Caco-2 (cell line): ENCODE results near the gene CCDC102A. TPM values are rescaled to one million over a fixed set of nuclear protein-coding genes. Genes with fewer than 3 reads are reported as not detected.

ENCODE experiments used
- BruUV-seq: library from RNA; stranded (reverse); fragments of 400-500 nt; replicated peaks from 2 replicates; lab custom pipeline; 2021; lab: Mats Ljungman, UMichigan
- CTCF ChIA-PET: fragments of 300-600 bp; sonication (Branson Sonifier 250); formaldehyde crosslinking; loops from one replicate; lab custom pipeline; 2022; ENCODE audit warnings: antibody characterized with exemption; lab: Charles Lee
- POLR2A ChIA-PET: fragments of 300-600 bp; sonication (Branson Sonifier 250); formaldehyde crosslinking; loops from one replicate; lab custom pipeline; 2022; ENCODE audit warnings: antibody characterized with exemption; lab: Charles Lee
- DNase-seq, 2 experiments: peaks; one replicate each; pipeline versions ENCODE4 v3.0.0 to v3.0.0-alpha.2; 2020 to 2022
- H3K27me3 ChIP-seq: replicated peaks from 2 replicates; pipeline ENCODE4 v1.6.0; 2011; ENCODE audit warnings: low read length; ENCODE audit not compliant: control insufficient read depth, insufficient read depth
- H3K36me3 ChIP-seq: 2 replicates; pipeline ENCODE4 v1.5.1; 2011; ENCODE audit warnings: low read length; ENCODE audit not compliant: control insufficient read depth, insufficient read depth
- H3K4me1 ChIP-seq: fragments of 250-450 bp; sonication (Bioruptor Pico); 2 replicates; pipeline ENCODE4 v1.5.1; 2020; ENCODE audit warnings: mild to moderate bottlenecking
- H3K4me3 ChIP-seq: 2 replicates; pipeline ENCODE4 v1.5.1; 2011; ENCODE audit warnings: low read depth, mild to moderate bottlenecking, control low read depth, low read length
- H3K9me3 ChIP-seq: fragments of 250-450 bp; sonication (Bioruptor Pico); 2 replicates; pipeline ENCODE4 v1.5.1; 2020; ENCODE audit warnings: mild to moderate bottlenecking, moderate library complexity
- H3K27ac Mint-ChIP-seq: one replicate; pipeline ENCODE4 v1.8.0; 2022; ENCODE audit warnings: mixed read lengths; ENCODE audit not compliant: unreplicated experiment
- H3K27me3 Mint-ChIP-seq: one replicate; pipeline ENCODE4 v1.8.0; 2022; ENCODE audit warnings: mixed read lengths; ENCODE audit not compliant: insufficient read depth, unreplicated experiment
- H3K36me3 Mint-ChIP-seq: one replicate; pipeline ENCODE4 v1.8.0; 2022; ENCODE audit warnings: mild to moderate bottlenecking, mixed read lengths; ENCODE audit not compliant: insufficient read depth, unreplicated experiment
- H3K4me1 Mint-ChIP-seq: one replicate; pipeline ENCODE4 v1.8.0; 2022; ENCODE audit warnings: low read depth, mixed read lengths; ENCODE audit not compliant: unreplicated experiment
- H3K4me3 Mint-ChIP-seq: one replicate; pipeline ENCODE4 v1.8.0; 2022; ENCODE audit warnings: mild to moderate bottlenecking, moderate library complexity, mixed read lengths; ENCODE audit not compliant: unreplicated experiment
- H3K9me3 Mint-ChIP-seq: one replicate; pipeline ENCODE4 v1.8.0; 2022; ENCODE audit warnings: mixed read lengths; ENCODE audit not compliant: unreplicated experiment
- CTCF ChIP-seq, 2 experiments: fragments of 200-600 bp in 1 of 2; IDR thresholded peaks; 1 replicate in 1 of 2; 2 replicates in 1 of 2; pipeline versions ENCODE4 v1.5.1 to v1.8.0; 2011 to 2022; ENCODE audit warnings: antibody characterized with exemption in 1 of 2, control low read depth in 1 of 2, inconsistent platforms in 1 of 2, low read depth in 1 of 2, low read length in 1 of 2, mild to moderate bottlenecking in 1 of 2, moderate library complexity in 1 of 2; ENCODE audit not compliant: insufficient read depth in 1 of 2, severe bottlenecking in 1 of 2, unreplicated experiment in 1 of 2
- intact Hi-C: fragments of 100-400 bp; cut with micrococcal nuclease; formaldehyde crosslinking; loops from one replicate; pipeline ENCODE4 v1.10.0; 2022; ENCODE audit not compliant: unreplicated experiment
- total RNA-seq: library from RNA; stranded (reverse); gene quantifications from 2 replicates; pipeline ENCODE4 v1.2.3, GENCODE V29; 2022

CCDC102A gene
- total RNA-seq, 1 experiment from 2014 or later = 11.8 TPM

- POLR2A ChIA-PET = interaction anchor here (1.2 kb wide), 1 partner anchor 10 kb away, joined by 4 read pairs; no protein-coding TSS in a partner anchor
- Histone ChIP-seq H3K9me3 (no peaks in the 10 kb centered on the region), H3K4me1 (peaks cover 5% of the 10 kb centered on the region; the same call in 1 of the 2 replicates), H3K36me3 (no peaks in the 10 kb centered on the region; the same call in 1 of the 2 replicates), H3K4me3 (no peak overlapping the region), H3K27me3 (no peaks in the 10 kb centered on the region)
- no peak for TF ChIP-seq CTCF (IDR thresholded peaks at IDR 0.05; ENCODE audit: insufficient read depth in 1 of 2, low read depth in 1 of 2, low read length in 1 of 2, severe bottlenecking in 1 of 2, unreplicated experiment in 1 of 2)
- TSS peak; percentile 28 for BruUV-seq
- Mint-ChIP-seq H3K27me3 (no peaks in the 10 kb centered on the region), H3K9me3 (no peaks in the 10 kb centered on the region), H3K27ac (no peak overlapping the region), H3K4me1 (peaks cover 7% of the 10 kb centered on the region), H3K36me3 (peaks cover 21% of the 10 kb centered on the region), H3K4me3 (peak overlapping the region; percentile 74)
- CTCF ChIA-PET = interaction anchor here (1.7 kb wide), 1 partner anchor 9 kb away, joined by 7 read pairs; no protein-coding TSS in a partner anchor
- intact Hi-C loops = no loop called here
- no peak for DNase-seq
Observed at GRCh38 chr16:57537581-57538234, 1.3 kb upstream of the CCDC102A start.

- ChIA-PET POLR2A (interaction anchor here (1.0 kb wide), 1 partner anchor 57 kb away, joined by 3 read pairs; no protein-coding TSS in a partner anchor), CTCF (interaction anchor here (1.7 kb wide), 1 partner anchor 9 kb away, joined by 7 read pairs; no protein-coding TSS in a partner anchor)
- no peaks in the 10 kb centered on the region for H3K9me3 ChIP-seq
- no peaks in the 10 kb centered on the region for H3K27me3 ChIP-seq
- BruUV-seq = no TSS peak
- DNase-seq = no peak
- H3K4me1 ChIP-seq = peaks cover 5% of the 10 kb centered on the region; the same call in 1 of the 2 replicates
- Mint-ChIP-seq H3K4me1 (peaks cover 7% of the 10 kb centered on the region), H3K36me3 (peaks cover 17% of the 10 kb centered on the region), H3K27me3 (no peaks in the 10 kb centered on the region), H3K27ac (no peak overlapping the region), H3K4me3 (peak overlapping the region; percentile 74), H3K9me3 (no peaks in the 10 kb centered on the region)
- TF ChIP-seq CTCF (IDR thresholded peaks at IDR 0.05; ENCODE audit: insufficient read depth in 1 of 2, low read depth in 1 of 2, low read length in 1 of 2, severe bottlenecking in 1 of 2, unreplicated experiment in 1 of 2) = no peak
- intact Hi-C loops = no loop called here
- H3K36me3 ChIP-seq = no peaks in the 10 kb centered on the region; the same call in 1 of the 2 replicates
- peak overlapping the region; percentile 56 for H3K4me3 ChIP-seq
Observed at GRCh38 chr16:57537194-57537505, 779 bp upstream of the CCDC102A start.

- intact Hi-C loops = no loop called here
- ChIA-PET POLR2A (interaction anchor here (0.7 kb wide), 1 partner anchor 65 kb away, joined by 3 read pairs; no protein-coding TSS in a partner anchor), CTCF (interaction anchor here (0.6 to 0.8 kb wide), 2 partner anchors 36 to 119 kb away, joined by 3 to 5 read pairs; no protein-coding TSS in a partner anchor)
- no peaks in the 10 kb centered on the region for H3K9me3 ChIP-seq
- peaks cover 5% of the 10 kb centered on the region; the same call in 1 of the 2 replicates for H3K4me1 ChIP-seq
- Mint-ChIP-seq H3K9me3 (no peaks in the 10 kb centered on the region), H3K4me3 (peak overlapping the region; percentile 74), H3K36me3 (peaks cover 19% of the 10 kb centered on the region), H3K27ac (peak overlapping the region; percentile 72), H3K4me1 (peaks cover 16% of the 10 kb centered on the region), H3K27me3 (no peaks in the 10 kb centered on the region)
- H3K36me3 ChIP-seq = no peaks in the 10 kb centered on the region; the same call in none of the 2 replicates
- peak; percentile 97 to 99 for DNase-seq
- TF ChIP-seq CTCF (IDR thresholded peaks at IDR 0.05; ENCODE audit: insufficient read depth in 1 of 2, low read depth in 1 of 2, low read length in 1 of 2, severe bottlenecking in 1 of 2, unreplicated experiment in 1 of 2) = peak; percentile 21 to 28
- peak overlapping the region; percentile 56 for H3K4me3 ChIP-seq
- no TSS peak for BruUV-seq
- H3K27me3 ChIP-seq = no peaks in the 10 kb centered on the region
Observed at GRCh38 chr16:57535680-57536305, 578 bp downstream of the CCDC102A start.
